Left hindlimb (tissue), 1 donor: Measurements from ENCODE around the gene DLG5.
A peak's percentile ranks its signal among the peaks of the same experiment; 100 is the strongest.

Experiments
- DNase-seq: peaks from one replicate; pipeline ENCODE4 v3.0.0-alpha.2; 2018

The DLG5 gene

GRCh38 chr10:77946084-77946483 is 19.5 kb upstream of the DLG5 start:
- no peak for DNase-seq

GRCh38 chr10:77944519-77944918 is 18.0 kb upstream of the DLG5 start:
- DNase-seq: no peak

- DNase-seq: peak; percentile 39
Observed at GRCh38 chr10:77943121-77943901, 16.8 kb upstream of the DLG5 start.

- DNase-seq: no peak
Observed at GRCh38 chr10:77941790-77942189, 15.2 kb upstream of the DLG5 start.

GRCh38 chr10:77940627-77941026 is 14.1 kb upstream of the DLG5 start:
- no peak for DNase-seq

GRCh38 chr10:77940225-77940624 is 13.7 kb upstream of the DLG5 start:
- DNase-seq: no peak

GRCh38 chr10:77939561-77940001 is 13.0 kb upstream of the DLG5 start:
- DNase-seq: peak; percentile 73

- DNase-seq: no peak
Observed at GRCh38 chr10:77936697-77937567, 10.4 kb upstream of the DLG5 start.

GRCh38 chr10:77932016-77932715 is 5.6 kb upstream of the DLG5 start:
- DNase-seq: no peak

- no peak for DNase-seq
Observed at GRCh38 chr10:77927402-77928246, 1.1 kb upstream of the DLG5 start.

GRCh38 chr10:77925795-77926565 is 575 bp downstream of the DLG5 start:
- DNase-seq: peak; percentile 63

GRCh38 chr10:77925410-77925794 is 1.2 kb downstream of the DLG5 start:
- DNase-seq: peak; percentile 52

GRCh38 chr10:77922566-77923179 is 3.9 kb downstream of the DLG5 start:
- DNase-seq: no peak

- DNase-seq: no peak
Observed at GRCh38 chr10:77922055-77922454, 4.5 kb downstream of the DLG5 start.

GRCh38 chr10:77921395-77921794 is 5.2 kb downstream of the DLG5 start:
- no peak for DNase-seq

GRCh38 chr10:77920495-77920894 is 6.1 kb downstream of the DLG5 start:
- no peak for DNase-seq

- no peak for DNase-seq
Observed at GRCh38 chr10:77919713-77920108, 6.8 kb downstream of the DLG5 start.

- DNase-seq: no peak
Observed at GRCh38 chr10:77915319-77916105, 11.0 kb downstream of the DLG5 start.

GRCh38 chr10:77913090-77913489 is 13.5 kb downstream of the DLG5 start:
- no peak for DNase-seq

GRCh38 chr10:77912576-77912975 is 14.0 kb downstream of the DLG5 start:
- no peak for DNase-seq
